H1 (cell line): Measurements from ENCODE around the gene ABLIM1. TPM values are rescaled to one million over a fixed set of nuclear protein-coding genes. Genes with fewer than 3 reads are reported as not detected.

Experiments
- SIRT6 ChIP-seq: IDR thresholded peaks from one replicate; pipeline ENCODE4 v1.7.1; 2012; ENCODE audit warnings: low read length, inconsistent platforms
- SIX5 ChIP-seq: IDR thresholded peaks from 2 replicates; pipeline ENCODE4 v1.6.1; 2011; ENCODE audit warnings: mild to moderate bottlenecking, low read depth, low read length
- USF2 ChIP-seq: IDR thresholded peaks from 2 replicates; pipeline ENCODE4 v1.6.1; 2011; ENCODE audit warnings: low read length, improper control_type of control experiment
- YY1 ChIP-seq: IDR thresholded peaks from 2 replicates; pipeline ENCODE4 v1.6.1; 2011; ENCODE audit warnings: low read depth, mild to moderate bottlenecking, low read length
- polyA plus RNA-seq, 7 experiments: library from polyadenylated mRNA; depleted of rRNA in 3 of 7; stranded (reverse) in 5 of 7; unstranded in 2 of 7; fragments of >200 nt in 5 of 7; fragments of 200-250 nt in 2 of 7; gene quantifications; 1 replicate in 5 of 7; 2 replicates in 1 of 7; 4 replicates in 1 of 7; pipeline versions ENCODE4 v1.2.1 to v1.2.3, GENCODE V29; 2011 to 2013; ENCODE audit warnings: missing spikeins in 2 of 7, mixed read lengths in 2 of 7
- total RNA-seq: library from RNA; stranded (reverse); fragmentation: NEBNext Ultra II Directional; extraction: Animal tissue kit (Norgen Biotek cat#: 25700); gene quantifications from 2 replicates; pipeline ENCODE4 v1.2.1, GENCODE V29; 2021

The ABLIM1 gene
- total and polyA plus RNA-seq, 2 of the 8 experiments (the other 6 are each of a cell fraction or from before 2014, with no cell fraction given) = 51.2 to 51.7 TPM

GRCh38 chr10:114489521-114490310 lies 168.4 kb downstream of the ABLIM1 start (continued):
- TF ChIP-seq YY1 (0 out of 2 replicates have a peak, but pooled peaks have one; percentile 58), USF2 (no peak), SIRT6 (no peak), SIX5 (no peak)
- TF ChIP-seq, all 59 proteins: peak for 4
